HG03280 (cell line): ENCODE measurements around the gene RPEL1.
"Not testable (repeated sequence)": the region's sequence is repeated elsewhere in the genome, so short reads cannot be mapped to it uniquely, and the experiment has no call there.

Experiments used
- ATAC-seq: cut with Tn5 transposase; IDR thresholded peaks from one replicate; pipeline ENCODE4 v1.9.1; 2021; ENCODE audit warnings: mild to moderate bottlenecking, moderate library complexity; ENCODE audit not compliant: unreplicated experiment

RPEL1 gene

DNA sequence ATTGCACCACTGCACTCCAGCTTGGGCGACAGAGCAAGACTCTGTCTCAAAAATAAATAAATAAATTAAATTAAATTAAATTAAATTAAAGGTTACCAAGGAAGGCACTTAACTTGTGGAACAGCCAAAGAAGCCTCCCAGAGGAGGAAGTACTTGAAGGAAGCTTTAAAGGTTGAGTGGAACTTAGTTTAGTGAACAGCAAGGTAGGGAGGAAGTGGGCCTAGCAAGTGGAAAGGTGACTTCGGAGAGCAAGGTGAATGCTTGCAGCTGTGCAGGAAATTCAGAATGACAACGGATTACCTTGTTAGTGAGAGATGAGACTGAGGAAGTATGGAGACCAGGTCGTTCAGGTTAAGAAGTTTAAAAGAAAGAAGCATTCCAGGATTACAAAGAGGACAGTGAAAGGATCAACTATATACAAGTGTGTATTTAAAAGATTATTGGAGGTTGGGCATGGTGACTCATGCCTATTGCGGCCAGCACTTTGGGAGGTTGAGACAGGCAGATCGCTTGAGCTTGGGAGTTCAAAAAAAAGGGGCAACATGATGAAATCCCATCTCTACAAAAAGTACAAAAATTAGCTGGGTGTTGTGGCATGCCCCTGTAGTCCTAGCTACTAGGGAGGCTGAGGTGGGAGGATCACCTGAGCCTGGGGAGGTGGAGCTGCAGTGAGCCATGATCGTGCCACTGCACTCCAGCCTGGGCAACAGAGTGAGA, 12.8 kb upstream of the RPEL1 start:
- ATAC-seq = no peak

DNA sequence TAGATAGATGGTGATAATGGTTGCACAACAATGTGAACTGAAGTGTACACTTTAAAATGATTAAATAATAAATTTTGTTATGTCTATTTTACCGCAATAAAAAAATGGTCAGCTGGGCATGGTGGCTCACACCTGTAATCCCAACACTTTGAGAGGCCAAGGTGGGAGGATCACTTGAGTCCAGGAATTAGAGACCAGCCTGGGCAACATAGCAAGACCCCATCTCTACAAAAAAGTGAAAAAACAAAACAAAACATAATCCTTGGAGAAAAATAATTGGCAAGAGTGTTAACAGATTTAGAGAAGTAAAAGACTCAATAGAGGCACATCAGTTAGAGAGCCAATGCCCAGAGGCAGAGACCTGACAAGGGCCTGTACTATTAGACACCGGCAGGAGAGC, 9.9 kb upstream of the RPEL1 start:
- ATAC-seq = no peak

DNA sequence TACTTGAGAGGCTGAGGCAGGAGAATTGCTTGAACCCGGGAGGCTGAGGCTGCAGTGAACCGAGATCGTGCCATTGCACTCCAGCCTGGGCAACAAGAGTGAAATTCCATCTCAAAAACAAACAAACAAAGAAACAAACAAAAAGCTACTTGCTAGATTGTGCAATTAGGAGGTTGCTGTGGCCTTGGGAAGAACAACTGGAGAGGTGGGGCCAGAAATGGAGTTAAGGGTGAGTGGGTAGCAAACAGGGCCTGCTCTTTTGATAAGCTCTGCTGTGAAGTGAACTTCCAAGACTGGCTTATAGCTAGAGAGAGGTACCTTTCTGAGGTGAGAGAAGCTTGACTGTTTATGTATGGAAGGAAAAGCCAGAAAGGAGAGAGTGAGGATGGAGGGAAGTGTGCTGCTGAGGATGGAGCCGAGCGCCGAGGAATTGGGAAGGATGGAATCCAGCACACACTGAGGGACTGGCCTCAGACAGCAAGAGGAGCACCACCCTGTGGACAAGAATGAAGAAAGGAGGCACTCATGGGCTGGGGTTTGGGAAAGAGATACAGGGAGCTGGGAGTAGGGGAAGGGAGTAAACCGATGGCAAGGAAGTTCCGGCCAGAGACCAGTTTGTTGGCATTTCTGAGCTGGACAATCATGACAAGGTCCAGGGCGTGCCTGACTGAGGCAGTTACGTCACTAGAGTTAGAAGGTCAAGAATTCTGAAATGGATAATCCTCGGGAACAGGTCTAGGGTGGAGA, 7.0 kb upstream of the RPEL1 start:
- no peak for ATAC-seq

DNA sequence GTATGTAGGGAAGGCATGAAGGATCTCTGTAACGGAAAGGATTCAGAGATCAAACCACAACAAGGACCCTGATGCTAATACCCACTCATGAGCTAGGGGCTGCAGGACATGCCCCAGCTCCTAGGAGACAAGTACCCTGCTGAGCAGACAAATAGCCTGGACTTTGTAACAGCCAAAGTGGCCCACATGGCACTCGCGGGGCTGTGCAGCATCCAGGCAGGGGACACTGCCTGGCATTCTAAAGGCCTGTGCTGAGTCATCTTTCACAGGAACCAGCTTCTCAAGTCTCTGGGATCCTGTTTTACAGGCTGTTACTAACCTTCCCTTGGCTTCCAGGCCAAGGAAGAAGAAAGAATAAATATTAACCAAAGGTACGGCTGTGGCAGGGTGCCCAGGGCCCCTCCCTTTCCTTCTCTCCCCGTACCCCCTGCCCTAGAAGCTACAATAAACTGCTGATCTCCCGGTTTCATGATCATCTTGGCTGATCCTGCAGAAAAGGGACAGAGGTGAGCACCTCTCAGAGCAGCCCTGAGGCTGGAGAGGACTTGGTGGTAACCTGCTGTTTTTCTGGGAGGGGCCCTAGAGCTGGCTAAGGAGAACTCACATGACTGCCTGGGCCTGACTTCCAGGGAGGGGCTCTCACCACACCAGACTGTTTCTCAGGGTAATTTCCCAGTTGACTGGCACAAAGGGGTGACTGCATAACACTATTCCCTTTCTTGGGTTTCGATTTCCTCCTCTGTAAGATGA, 4.2 kb upstream of the RPEL1 start:
- no peak for ATAC-seq

- ATAC-seq = peak; percentile 59
Measured at GRCh38 chr10:103244666-103245271, 918 bp upstream of the RPEL1 start.

DNA sequence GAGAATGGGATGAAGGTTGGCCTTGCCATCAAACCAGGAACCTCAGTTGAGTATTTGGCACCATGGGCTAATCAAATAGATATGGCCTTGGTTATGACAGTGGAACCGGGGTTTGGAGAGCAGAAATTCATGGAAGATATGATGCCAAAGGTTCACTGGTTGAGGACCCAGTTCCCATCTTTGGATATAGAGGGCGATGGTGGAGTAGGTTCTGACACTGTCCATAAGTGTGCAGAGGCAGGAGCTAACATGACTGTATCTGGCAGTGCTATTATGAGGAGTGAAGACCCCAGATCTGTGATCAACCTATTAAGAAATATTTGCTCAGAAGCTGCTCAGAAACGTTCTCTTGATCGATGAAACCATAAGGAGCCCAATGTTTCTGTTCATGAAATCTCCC, 637 bp downstream of the RPEL1 start:
- no peak for ATAC-seq

DNA sequence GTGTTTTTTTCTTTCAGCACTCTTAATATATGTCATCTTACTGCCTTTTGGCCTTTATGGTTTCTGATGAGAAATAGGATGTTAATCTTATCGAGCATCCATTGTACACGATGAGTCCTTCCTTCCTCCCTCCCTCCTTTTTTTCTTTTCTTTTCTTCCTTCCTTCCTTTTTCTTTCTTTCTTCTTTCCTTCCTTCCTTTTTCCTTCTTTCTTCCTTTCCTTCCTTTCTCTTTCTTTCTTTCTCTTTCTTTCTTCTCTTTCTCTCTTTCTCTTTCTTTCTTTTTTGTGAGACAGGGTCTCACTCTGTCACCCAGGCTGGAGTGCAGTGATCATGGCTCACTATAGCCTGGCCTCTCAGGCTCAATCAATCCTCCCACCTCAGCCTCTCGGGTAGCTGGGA, 8.4 kb downstream of the RPEL1 start:
- ATAC-seq = no peak

DNA sequence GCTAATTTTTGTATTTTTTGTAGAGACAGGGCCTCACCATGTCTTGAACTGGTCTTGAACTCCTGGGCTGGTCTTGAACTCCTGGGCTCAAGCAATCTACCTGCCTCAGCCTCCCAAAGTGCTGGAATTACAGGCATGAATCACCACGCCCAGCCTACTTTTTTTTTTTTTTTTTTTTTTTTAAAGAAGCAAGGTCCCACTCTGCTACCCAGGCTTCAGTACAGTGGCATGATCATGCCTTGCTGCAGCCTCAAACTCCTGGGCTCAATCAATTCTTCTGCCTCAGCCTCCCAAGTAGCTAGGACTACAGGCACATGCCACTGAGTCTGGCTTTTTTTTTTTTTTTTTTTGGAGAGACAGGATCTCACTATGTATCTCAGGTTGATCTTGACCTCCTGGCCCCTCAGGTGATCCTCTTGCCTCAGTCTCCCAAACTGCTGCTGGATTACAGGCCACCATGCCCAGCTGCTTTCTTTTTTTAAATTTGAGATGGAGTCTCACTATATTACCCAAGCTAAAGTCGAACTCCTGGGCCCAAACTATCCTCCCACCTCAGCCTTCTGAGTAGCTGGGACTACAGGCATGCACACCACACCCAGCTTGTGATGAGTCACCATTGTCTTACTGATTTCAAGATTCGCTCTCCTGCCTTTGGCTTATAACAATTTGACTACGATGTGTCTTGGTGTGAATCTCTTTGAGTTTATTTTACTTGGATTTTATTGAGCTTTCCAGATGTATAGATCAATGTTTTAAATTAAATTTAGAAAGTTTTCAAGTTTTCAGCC, 9.0 kb downstream of the RPEL1 start:
- ATAC-seq = no peak

DNA sequence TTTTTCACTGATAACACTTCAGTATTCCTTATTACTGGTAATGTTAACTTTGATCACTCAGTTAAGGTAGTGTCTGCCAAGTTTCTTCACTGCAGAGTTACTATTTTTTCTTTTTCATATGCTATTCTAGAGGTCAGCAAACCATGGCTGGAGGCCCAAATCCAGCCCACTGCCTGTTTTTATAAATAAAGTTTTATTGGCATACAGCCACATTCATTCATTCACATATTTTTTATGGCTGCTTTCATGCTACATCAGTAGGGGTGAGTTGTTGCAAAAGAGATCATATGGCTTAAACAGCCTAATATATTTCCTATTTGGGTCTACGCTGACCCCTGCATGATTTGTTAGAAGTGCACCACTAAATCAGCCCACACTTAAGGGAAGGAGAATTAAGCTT, 10.9 kb downstream of the RPEL1 start:
- ATAC-seq = no peak

DNA sequence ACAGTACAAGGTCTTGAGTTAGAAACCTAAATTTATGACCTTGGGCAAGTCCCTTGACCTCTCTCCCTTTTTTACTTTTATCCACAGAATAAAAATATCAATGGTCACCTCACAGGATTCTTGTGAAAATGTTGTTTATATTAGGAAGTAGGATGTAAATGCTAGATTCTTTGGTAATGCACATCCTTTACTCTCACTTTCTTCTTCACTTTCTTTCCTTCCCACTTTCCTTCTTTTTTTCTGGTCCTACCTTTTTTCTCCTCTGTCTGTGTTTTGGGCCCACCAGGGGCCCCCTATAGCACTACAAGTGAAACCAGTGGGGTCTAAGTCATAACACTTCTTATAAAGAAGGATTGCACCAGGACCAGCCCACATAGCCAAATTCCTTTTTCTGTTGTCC, 12.1 kb downstream of the RPEL1 start:
- ATAC-seq = no peak

DNA sequence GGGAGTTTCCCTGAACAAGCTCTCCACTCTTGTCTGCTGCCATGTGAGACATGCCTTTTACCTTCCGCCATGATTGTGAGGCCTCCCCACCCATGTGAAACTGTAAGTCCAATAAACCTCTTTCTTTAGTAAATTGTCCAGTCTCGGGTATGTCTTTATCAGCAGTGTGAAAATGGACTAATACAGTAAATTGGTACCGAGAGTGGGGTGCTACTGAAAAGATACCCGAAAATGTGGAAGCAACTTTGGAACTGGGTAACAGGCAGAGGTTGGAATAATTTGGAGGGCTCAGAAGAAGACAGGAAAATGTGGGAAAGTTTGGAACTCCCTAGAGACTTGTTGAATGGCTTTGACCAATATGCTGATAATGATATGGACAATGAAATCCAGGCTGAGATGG, 13.2 kb downstream of the RPEL1 start:
- not testable (repeated sequence) for ATAC-seq

DNA sequence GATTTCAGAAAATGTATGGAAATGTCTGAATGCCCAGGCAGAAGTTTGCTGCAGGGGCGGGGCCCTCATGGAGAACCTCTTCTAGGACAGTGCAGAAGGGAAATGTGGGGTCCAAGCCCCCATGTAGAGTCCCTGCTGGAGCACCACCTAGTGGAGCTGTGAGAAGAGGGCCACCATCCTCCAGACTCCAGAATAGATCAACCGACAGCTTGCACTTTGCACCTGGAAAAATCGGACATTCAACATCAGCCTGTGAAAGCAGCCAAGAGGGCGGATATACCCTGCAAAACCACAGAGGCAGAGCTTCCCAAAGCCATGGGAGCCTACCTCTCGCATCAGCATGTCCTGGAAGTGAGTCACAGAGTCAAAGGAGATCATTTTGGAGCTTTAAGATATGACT, 14.3 kb downstream of the RPEL1 start:
- ATAC-seq = no peak

- no peak for ATAC-seq
Measured at GRCh38 chr10:103262229-103262628, 16.5 kb downstream of the RPEL1 start.

- no peak for ATAC-seq
Measured at GRCh38 chr10:103265717-103266329, 20.1 kb downstream of the RPEL1 start.

- no peak for ATAC-seq
Measured at GRCh38 chr10:103273041-103273441, 27.4 kb downstream of the RPEL1 start.

DNA sequence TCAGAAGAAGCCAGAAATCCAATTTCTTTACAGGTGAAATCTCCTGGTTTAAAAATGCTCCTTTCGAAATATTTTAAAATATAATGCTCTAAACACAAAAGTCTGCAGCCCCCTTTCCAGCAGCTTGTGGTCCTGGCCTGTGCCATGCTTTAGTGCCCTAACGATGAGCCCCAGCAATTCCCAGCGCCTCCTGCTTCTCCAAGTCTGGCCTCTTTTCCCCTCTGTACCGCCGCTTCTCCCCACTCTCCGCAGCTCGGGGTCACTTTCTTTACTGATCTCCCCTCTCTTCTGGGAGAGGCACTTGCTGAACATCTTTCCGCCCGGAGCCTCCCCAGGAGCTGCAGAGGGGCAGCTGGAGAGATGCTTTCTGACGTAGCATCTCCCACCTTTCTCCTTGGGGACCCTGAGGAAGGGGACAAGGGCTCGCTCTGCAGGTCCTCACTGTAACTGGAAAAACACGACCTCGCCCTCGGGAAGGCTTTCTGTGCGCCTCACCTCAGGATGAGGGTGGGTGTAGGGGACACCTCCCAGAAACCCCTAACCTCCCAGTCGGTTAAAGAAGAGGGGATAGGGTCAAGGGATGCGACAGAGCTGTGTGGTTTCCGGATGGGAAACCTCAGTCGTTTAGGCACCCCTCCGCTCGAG, 30.7 kb downstream of the RPEL1 start:
- ATAC-seq = no peak

GRCh38 chr10:103276896-103277712, 31.4 kb downstream of the RPEL1 start, which contains the start of gene INA:
TSS of gene INA (plus strand) at chr10:103277138. CDS start at chr10:103277212, 74 bp downstream.
- ATAC-seq = no peak

DNA sequence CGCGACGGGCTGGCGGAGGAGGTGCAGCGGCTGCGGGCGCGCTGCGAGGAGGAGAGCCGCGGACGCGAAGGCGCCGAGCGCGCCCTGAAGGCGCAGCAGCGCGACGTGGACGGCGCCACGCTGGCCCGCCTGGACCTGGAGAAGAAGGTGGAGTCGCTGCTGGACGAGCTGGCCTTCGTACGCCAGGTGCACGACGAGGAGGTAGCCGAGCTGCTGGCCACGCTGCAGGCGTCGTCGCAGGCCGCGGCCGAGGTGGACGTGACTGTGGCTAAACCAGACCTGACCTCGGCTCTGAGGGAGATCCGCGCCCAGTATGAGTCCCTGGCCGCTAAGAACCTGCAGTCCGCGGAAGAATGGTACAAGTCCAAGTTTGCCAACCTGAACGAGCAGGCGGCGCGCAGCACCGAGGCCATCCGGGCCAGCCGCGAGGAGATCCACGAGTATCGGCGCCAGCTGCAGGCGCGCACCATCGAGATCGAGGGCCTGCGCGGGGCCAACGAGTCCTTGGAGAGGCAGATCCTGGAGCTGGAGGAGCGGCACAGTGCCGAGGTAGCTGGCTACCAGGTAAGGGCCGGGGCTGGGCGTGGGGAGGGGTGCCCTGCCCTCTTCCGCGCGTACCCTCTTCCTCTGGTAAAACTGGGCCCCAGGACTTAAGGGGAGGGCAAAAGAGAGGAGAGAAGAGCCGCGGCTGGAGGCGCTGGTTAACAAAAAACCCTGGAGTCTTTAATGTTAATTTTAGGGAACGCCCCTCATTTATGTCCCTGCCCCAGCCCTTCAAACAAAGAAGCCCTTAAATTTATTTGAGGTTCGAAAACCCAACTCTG, 32.2 kb downstream of the RPEL1 start:
- no peak for ATAC-seq
